ENCODE results near the gene SPATA1.

The SPATA1 gene

DNA sequence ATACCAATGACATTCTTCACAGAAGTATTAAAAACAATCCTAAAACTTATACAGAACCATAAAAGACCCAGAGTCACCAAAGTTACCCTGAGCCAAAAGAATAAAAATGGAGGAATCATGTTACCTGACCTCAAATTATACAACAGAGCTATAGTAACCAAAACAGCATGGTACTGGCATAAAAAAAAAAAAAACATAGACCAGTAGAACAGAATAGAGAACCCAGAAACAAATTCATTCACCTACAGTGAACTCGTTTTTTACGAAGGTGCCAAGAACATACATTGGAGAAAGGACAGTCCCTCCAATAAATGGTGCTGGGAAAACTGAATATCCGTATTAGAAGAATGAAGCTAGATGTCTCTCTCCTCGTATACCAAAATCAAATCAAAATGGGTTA is 2.8 kb downstream of the SPATA1 start:
- H3K4me3 ChIP-seq (ENCODE audit: insufficient read length, low read depth): no peak overlapping the region
- no peak overlapping the region for H3K9ac ChIP-seq (ENCODE audit: insufficient read length, low read depth)
- peaks cover 2% of the 10 kb centered on the region for H3K36me3 ChIP-seq (ENCODE audit: insufficient read depth, insufficient read length, low read length)
- H3K9me3 ChIP-seq (ENCODE audit: insufficient read depth, low read length): no peaks in the 10 kb centered on the region
- DNase-seq (ENCODE audit: low read depth, low spot score): no peak
- no peaks in the 10 kb centered on the region for H3K27me3 ChIP-seq (ENCODE audit: insufficient read depth, insufficient read length)
- no peaks in the 10 kb centered on the region for H3K4me1 ChIP-seq (ENCODE audit: insufficient read depth, insufficient read length)
- no peak for TF ChIP-seq SUZ12 (IDR thresholded peaks at IDR 0.05; ENCODE audit: extremely low read depth, insufficient read depth, insufficient read length)
- no peak for TF ChIP-seq ZNF274 (IDR thresholded peaks at IDR 0.05; ENCODE audit: low read depth, low read length)
- TF ChIP-seq YY1 (IDR thresholded peaks at IDR 0.05; ENCODE audit: insufficient read depth, insufficient read length): no peak

GRCh38 chr1:84510165-84510564 is 4.0 kb downstream of the SPATA1 start:
- H3K4me3 ChIP-seq (ENCODE audit: insufficient read length, low read depth): no peak overlapping the region
- H3K9ac ChIP-seq (ENCODE audit: insufficient read length, low read depth): no peak overlapping the region
- no peaks in the 10 kb centered on the region for H3K4me1 ChIP-seq (ENCODE audit: insufficient read depth, insufficient read length)
- H3K36me3 ChIP-seq (ENCODE audit: insufficient read depth, insufficient read length, low read length): no peaks in the 10 kb centered on the region
- no peaks in the 10 kb centered on the region for H3K27me3 ChIP-seq (ENCODE audit: insufficient read depth, insufficient read length)
- H3K9me3 ChIP-seq (ENCODE audit: insufficient read depth, low read length): no peaks in the 10 kb centered on the region
- DNase-seq (ENCODE audit: low read depth, low spot score): no peak
- TF ChIP-seq SUZ12 (IDR thresholded peaks at IDR 0.05; ENCODE audit: extremely low read depth, insufficient read depth, insufficient read length) (no peak), YY1 (IDR thresholded peaks at IDR 0.05; ENCODE audit: insufficient read depth, insufficient read length) (no peak), ZNF274 (IDR thresholded peaks at IDR 0.05; ENCODE audit: low read depth, low read length) (no peak)

DNA sequence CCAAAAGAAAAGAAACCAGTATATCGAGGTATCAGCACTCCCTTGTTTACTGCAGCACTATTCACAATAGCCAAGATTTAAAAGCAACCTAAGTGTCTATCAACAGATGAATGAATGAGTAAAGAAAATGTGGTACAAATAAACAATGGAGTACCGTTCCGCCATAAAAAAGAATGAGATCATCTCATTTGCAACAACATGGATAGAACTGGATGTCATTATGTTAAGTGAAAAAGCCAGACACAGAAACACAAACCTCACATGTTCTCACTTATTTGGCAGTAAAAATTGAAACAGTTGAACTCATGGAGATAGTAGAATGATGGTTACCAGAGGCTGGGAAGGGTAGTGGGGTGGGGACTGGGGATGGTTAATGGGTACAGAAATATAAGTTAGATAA is 4.5 kb downstream of the SPATA1 start:
- H3K27me3 ChIP-seq (ENCODE audit: insufficient read depth, insufficient read length): no peaks in the 10 kb centered on the region
- no peaks in the 10 kb centered on the region for H3K4me1 ChIP-seq (ENCODE audit: insufficient read depth, insufficient read length)
- no peak overlapping the region for H3K9ac ChIP-seq (ENCODE audit: insufficient read length, low read depth)
- no peaks in the 10 kb centered on the region for H3K9me3 ChIP-seq (ENCODE audit: insufficient read depth, low read length)
- no peak for TF ChIP-seq SUZ12 (IDR thresholded peaks at IDR 0.05; ENCODE audit: extremely low read depth, insufficient read depth, insufficient read length)
- no peak for TF ChIP-seq ZNF274 (IDR thresholded peaks at IDR 0.05; ENCODE audit: low read depth, low read length)
- TF ChIP-seq YY1 (IDR thresholded peaks at IDR 0.05; ENCODE audit: insufficient read depth, insufficient read length): no peak
- H3K4me3 ChIP-seq (ENCODE audit: insufficient read length, low read depth): no peak overlapping the region
- no peaks in the 10 kb centered on the region for H3K36me3 ChIP-seq (ENCODE audit: insufficient read depth, insufficient read length, low read length)
- no peak for DNase-seq (ENCODE audit: low read depth, low spot score)

GRCh38 chr1:84524590-84524989 is 18.4 kb downstream of the SPATA1 start:
- H3K27me3 ChIP-seq (ENCODE audit: insufficient read depth, insufficient read length): no peaks in the 10 kb centered on the region
- no peaks in the 10 kb centered on the region for H3K4me1 ChIP-seq (ENCODE audit: insufficient read depth, insufficient read length)
- no peak overlapping the region for H3K4me3 ChIP-seq (ENCODE audit: insufficient read length, low read depth)
- H3K9me3 ChIP-seq (ENCODE audit: insufficient read depth, low read length): peaks cover 17% of the 10 kb centered on the region; the same call in 1 of the 2 replicates
- H3K9ac ChIP-seq (ENCODE audit: insufficient read length, low read depth): no peak overlapping the region
- H3K36me3 ChIP-seq (ENCODE audit: insufficient read depth, insufficient read length, low read length): no peaks in the 10 kb centered on the region
- DNase-seq (ENCODE audit: low read depth, low spot score): no peak
- no peak for TF ChIP-seq ZNF274 (IDR thresholded peaks at IDR 0.05; ENCODE audit: low read depth, low read length)
- TF ChIP-seq SUZ12 (IDR thresholded peaks at IDR 0.05; ENCODE audit: extremely low read depth, insufficient read depth, insufficient read length): no peak
- no peak for TF ChIP-seq YY1 (IDR thresholded peaks at IDR 0.05; ENCODE audit: insufficient read depth, insufficient read length)

GRCh38 chr1:84525779-84526178 is 19.6 kb downstream of the SPATA1 start:
- DNase-seq (ENCODE audit: low read depth, low spot score): no peak
- Histone ChIP-seq H3K9ac (ENCODE audit: insufficient read length, low read depth) (no peak overlapping the region), H3K36me3 (ENCODE audit: insufficient read depth, insufficient read length, low read length) (no peaks in the 10 kb centered on the region), H3K4me3 (ENCODE audit: insufficient read length, low read depth) (no peak overlapping the region), H3K9me3 (ENCODE audit: insufficient read depth, low read length) (peaks cover 17% of the 10 kb centered on the region; the same call in 1 of the 2 replicates), H3K27me3 (ENCODE audit: insufficient read depth, insufficient read length) (no peaks in the 10 kb centered on the region), H3K4me1 (ENCODE audit: insufficient read depth, insufficient read length) (no peaks in the 10 kb centered on the region)
- TF ChIP-seq ZNF274 (IDR thresholded peaks at IDR 0.05; ENCODE audit: low read depth, low read length) (no peak), YY1 (IDR thresholded peaks at IDR 0.05; ENCODE audit: insufficient read depth, insufficient read length) (no peak), SUZ12 (IDR thresholded peaks at IDR 0.05; ENCODE audit: extremely low read depth, insufficient read depth, insufficient read length) (no peak)

- Histone ChIP-seq H3K4me1 (ENCODE audit: insufficient read depth, insufficient read length) (no peaks in the 10 kb centered on the region), H3K36me3 (ENCODE audit: insufficient read depth, insufficient read length, low read length) (no peaks in the 10 kb centered on the region), H3K9me3 (ENCODE audit: insufficient read depth, low read length) (no peaks in the 10 kb centered on the region), H3K9ac (ENCODE audit: insufficient read length, low read depth) (no peak overlapping the region), H3K4me3 (ENCODE audit: insufficient read length, low read depth) (no peak overlapping the region), H3K27me3 (ENCODE audit: insufficient read depth, insufficient read length) (no peaks in the 10 kb centered on the region)
- TF ChIP-seq YY1 (IDR thresholded peaks at IDR 0.05; ENCODE audit: insufficient read depth, insufficient read length) (no peak), ZNF274 (IDR thresholded peaks at IDR 0.05; ENCODE audit: low read depth, low read length) (no peak), SUZ12 (IDR thresholded peaks at IDR 0.05; ENCODE audit: extremely low read depth, insufficient read depth, insufficient read length) (no peak)
- DNase-seq (ENCODE audit: low read depth, low spot score): no peak
Observed at GRCh38 chr1:84538599-84538998, 32.4 kb downstream of the SPATA1 start.

DNA sequence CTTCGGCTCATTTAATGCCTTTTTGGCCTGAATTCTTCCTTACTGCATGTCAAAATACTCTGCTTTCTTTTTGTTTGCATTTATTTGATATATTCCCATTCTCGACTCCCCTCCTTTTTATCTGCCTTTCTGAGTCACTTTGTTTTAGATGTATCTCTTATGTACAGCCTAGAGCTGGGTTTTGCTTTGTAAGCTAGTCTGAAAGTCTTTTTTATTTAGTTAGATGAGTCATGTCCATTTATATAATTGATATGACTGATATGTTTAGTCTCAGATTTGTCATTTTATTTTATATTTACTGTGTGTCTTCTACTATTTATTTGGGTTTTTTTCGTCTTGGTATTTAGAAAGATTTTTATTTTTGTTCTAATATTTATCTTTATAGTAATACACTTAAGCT is 33.8 kb downstream of the SPATA1 start:
- no peaks in the 10 kb centered on the region for H3K36me3 ChIP-seq (ENCODE audit: insufficient read depth, insufficient read length, low read length)
- H3K9me3 ChIP-seq (ENCODE audit: insufficient read depth, low read length): no peaks in the 10 kb centered on the region
- no peaks in the 10 kb centered on the region for H3K27me3 ChIP-seq (ENCODE audit: insufficient read depth, insufficient read length)
- no peak for DNase-seq (ENCODE audit: low read depth, low spot score)
- H3K4me3 ChIP-seq (ENCODE audit: insufficient read length, low read depth): no peak overlapping the region
- H3K4me1 ChIP-seq (ENCODE audit: insufficient read depth, insufficient read length): no peaks in the 10 kb centered on the region
- H3K9ac ChIP-seq (ENCODE audit: insufficient read length, low read depth): no peak overlapping the region
- TF ChIP-seq SUZ12 (IDR thresholded peaks at IDR 0.05; ENCODE audit: extremely low read depth, insufficient read depth, insufficient read length) (no peak), ZNF274 (IDR thresholded peaks at IDR 0.05; ENCODE audit: low read depth, low read length) (no peak), YY1 (IDR thresholded peaks at IDR 0.05; ENCODE audit: insufficient read depth, insufficient read length) (no peak)
